ENCODE measurements around the gene MOCS1. TPM values are rescaled to one million over a fixed set of nuclear protein-coding genes. Genes with fewer than 3 reads are reported as not detected.

Gene MOCS1
- total RNA-seq, 4 donors from 2014 or later, result 5.0 to 12.0 (median 8.4) TPM

DNA sequence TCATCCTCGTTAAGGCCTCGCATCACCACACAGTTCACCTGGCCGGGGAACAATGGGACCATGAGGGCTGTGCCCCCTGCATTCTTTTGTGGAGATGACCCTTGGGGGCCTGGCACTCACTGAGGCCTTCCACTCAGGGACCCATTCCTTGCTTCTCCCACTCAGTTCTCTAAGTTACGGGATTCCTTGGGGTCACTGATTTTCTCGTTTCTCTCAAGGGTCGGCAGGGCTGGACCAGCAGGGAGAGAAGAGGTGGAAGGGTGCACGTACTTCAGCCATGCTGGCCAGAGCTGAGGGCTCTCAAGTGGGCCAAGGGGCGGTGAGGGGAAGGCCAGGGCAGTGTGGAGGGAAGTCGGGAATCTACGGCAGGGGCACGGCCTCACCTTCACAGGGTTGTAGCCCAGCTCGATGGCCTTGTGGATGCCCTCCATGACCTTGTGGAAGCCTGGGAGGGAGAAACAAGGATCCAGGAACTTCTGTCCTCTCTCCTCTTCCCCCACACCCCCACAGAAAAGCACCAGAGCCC is 20.8 kb downstream of the MOCS1 start:
- H3K4me3 ChIP-seq, result no peak overlapping the region
- H3K27ac ChIP-seq, result no peak overlapping the region
- 94 to 98% methylated on average over 5 to 7 of the region's 12 CpGs for WGBS, 2 donors
- intact Hi-C loops (cut with DNase I), result no loop called here
- no peaks in the 10 kb centered on the region for H3K9me3 ChIP-seq
- no peaks in the 10 kb centered on the region for H3K4me1 ChIP-seq
- no peak for TF ChIP-seq POLR2A (IDR thresholded peaks at IDR 0.05)
- TF ChIP-seq, protein P1, sequence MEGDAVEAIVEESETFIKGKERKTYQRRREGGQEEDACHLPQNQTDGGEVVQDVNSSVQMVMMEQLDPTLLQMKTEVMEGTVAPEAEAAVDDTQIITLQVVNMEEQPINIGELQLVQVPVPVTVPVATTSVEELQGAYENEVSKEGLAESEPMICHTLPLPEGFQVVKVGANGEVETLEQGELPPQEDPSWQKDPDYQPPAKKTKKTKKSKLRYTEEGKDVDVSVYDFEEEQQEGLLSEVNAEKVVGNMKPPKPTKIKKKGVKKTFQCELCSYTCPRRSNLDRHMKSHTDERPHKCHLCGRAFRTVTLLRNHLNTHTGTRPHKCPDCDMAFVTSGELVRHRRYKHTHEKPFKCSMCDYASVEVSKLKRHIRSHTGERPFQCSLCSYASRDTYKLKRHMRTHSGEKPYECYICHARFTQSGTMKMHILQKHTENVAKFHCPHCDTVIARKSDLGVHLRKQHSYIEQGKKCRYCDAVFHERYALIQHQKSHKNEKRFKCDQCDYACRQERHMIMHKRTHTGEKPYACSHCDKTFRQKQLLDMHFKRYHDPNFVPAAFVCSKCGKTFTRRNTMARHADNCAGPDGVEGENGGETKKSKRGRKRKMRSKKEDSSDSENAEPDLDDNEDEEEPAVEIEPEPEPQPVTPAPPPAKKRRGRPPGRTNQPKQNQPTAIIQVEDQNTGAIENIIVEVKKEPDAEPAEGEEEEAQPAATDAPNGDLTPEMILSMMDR (IDR thresholded peaks at IDR 0.05), result no peak
- H3K36me3 ChIP-seq, result peaks cover 6 to 66% (median 9%) of the 10 kb centered on the region in 3 donors
- no peak for DNase-seq
- H3K27me3 ChIP-seq, result no peaks in the 10 kb centered on the region

DNA sequence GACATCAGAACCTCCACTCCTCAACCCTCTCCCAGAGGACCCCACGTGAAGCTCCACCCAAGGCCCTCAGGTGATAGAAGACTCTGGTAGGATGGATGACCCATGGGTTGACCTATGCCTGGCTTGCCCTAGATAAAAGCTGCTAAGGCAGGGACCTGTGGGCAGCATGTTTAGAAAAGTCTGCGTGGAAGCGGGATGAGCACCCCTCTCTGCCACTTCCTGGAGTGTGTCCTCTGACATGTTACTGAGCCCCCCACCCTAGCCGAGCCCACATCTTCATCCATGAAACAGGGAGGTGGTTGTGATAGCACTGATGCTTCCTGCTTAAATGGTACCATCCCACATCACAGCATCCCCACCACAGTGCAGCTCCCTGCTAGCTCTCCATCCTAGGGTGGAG is 21.8 kb downstream of the MOCS1 start:
- Histone ChIP-seq H3K9me3 (no peaks in the 10 kb centered on the region), H3K4me3 (no peak overlapping the region), H3K36me3 (peaks cover 6 to 66% (median 9%) of the 10 kb centered on the region in 3 donors), H3K27ac (no peak overlapping the region), H3K27me3 (no peaks in the 10 kb centered on the region), H3K4me1 (no peaks in the 10 kb centered on the region)
- DNase-seq, result no peak
- no peak for TF ChIP-seq POLR2A (IDR thresholded peaks at IDR 0.05)
- TF ChIP-seq, protein P1 (IDR thresholded peaks at IDR 0.05), result no peak
- intact Hi-C loops (cut with DNase I), result no loop called here
- WGBS, 2 donors, result 70 to 93% methylated on average over 4 of the region's 4 CpGs

DNA sequence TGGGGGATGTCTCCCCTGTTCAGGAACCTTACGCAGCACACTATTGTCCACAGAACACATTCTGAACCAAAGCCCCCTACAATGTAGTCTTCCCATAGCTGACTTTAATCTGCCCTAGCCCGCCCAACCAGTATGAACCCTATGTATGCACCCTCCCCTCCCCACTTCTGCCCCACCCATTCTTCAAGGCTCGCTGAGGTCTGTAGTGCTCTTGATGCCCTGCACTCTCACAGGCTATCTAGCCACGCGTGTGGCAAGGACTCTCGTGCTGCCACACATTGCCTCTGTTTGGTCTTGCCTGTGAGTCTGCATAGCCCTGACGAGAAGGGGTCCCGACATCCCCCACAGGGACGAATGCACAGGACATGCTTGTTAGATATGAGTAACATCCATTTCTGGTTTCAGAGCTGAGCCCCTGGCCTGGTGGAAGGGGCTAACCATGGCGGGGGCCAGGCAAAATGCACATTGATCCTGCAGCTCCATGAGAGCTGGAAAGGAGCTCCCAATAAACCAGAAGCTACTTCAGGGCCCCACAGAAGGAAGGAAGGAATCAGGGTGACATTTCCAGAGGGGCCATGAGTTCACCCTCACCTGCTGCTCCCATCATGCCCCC is 22.6 kb downstream of the MOCS1 start:
- Histone ChIP-seq H3K36me3 (peaks cover 6 to 66% (median 9%) of the 10 kb centered on the region in 3 donors), H3K4me3 (no peak overlapping the region), H3K4me1 (no peaks in the 10 kb centered on the region), H3K9me3 (no peaks in the 10 kb centered on the region), H3K27me3 (no peaks in the 10 kb centered on the region), H3K27ac (no peak overlapping the region)
- 92 to 96% methylated on average over 3 to 10 of the region's 10 CpGs for WGBS, 2 donors
- no peak for TF ChIP-seq POLR2A (IDR thresholded peaks at IDR 0.05)
- TF ChIP-seq, protein P1 (IDR thresholded peaks at IDR 0.05), result no peak
- DNase-seq, result no peak
- intact Hi-C loops (cut with DNase I), result no loop called here

DNA sequence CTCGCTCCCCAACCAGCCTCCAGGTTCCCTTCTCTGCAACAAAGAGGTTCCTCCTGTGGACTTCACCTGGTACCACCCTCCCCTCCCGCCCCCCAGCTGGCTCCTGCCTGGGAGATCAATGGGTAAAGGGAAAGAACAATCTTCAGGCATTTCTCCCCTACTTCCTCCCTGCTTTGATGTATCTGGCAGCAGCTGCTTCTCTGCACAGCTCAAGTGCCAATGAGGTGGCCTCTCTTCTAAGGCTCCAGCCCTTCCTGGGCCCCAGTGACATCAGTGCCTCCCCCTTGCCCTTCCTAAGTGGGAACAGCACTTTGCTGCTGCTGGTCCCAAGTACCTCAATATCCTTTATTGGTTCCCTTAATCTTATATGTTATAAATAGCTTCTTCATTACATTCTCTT is 23.5 kb downstream of the MOCS1 start:
- H3K27ac ChIP-seq, result no peak overlapping the region
- no peaks in the 10 kb centered on the region for H3K27me3 ChIP-seq
- H3K4me1 ChIP-seq, result no peaks in the 10 kb centered on the region
- H3K36me3 ChIP-seq, result peaks cover 6 to 66% (median 9%) of the 10 kb centered on the region in 3 donors
- 80 to 83% methylated on average over 1 to 2 of the region's 2 CpGs for WGBS, 2 donors
- intact Hi-C loops (cut with DNase I), result no loop called here
- no peak for DNase-seq
- H3K4me3 ChIP-seq, result no peak overlapping the region
- no peak for TF ChIP-seq POLR2A (IDR thresholded peaks at IDR 0.05)
- TF ChIP-seq, protein P1 (IDR thresholded peaks at IDR 0.05), result no peak
- no peaks in the 10 kb centered on the region for H3K9me3 ChIP-seq

DNA sequence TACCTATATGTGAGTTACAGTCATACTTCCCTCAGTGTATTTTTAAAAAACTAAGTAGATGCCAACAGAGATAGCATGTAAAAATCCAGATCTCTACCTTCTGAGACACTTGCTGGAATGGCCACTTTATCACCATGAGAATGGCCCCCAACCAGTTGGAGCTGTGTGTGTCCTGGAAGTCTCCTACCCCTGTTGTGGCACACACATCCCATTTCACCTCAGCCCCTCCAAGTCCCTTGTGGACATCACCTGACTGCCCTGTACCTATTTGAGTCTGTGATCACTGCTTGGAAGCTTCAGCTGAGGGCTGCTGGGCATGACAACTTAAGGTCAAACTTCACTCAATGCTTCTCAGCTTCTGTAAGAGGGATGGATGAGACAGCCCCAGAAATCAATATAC is 24.1 kb downstream of the MOCS1 start:
- Histone ChIP-seq H3K36me3 (peaks cover 6 to 60% (median 9%) of the 10 kb centered on the region in 3 donors), H3K27ac (no peak overlapping the region), H3K4me3 (no peak overlapping the region), H3K4me1 (no peaks in the 10 kb centered on the region), H3K27me3 (no peaks in the 10 kb centered on the region), H3K9me3 (no peaks in the 10 kb centered on the region)
- TF ChIP-seq, protein P1 (IDR thresholded peaks at IDR 0.05), result no peak
- no peak for TF ChIP-seq POLR2A (IDR thresholded peaks at IDR 0.05)
- intact Hi-C loops (cut with DNase I), result no loop called here
- DNase-seq, result no peak
